OCI-M1 (cell line): ENCODE results near the gene ADSL.
"Not testable (repeated sequence)": the region's sequence is repeated elsewhere in the genome, so short reads cannot be mapped to it uniquely, and the experiment has no call there.

Source experiments
- DNase-seq: peaks from one replicate; lab custom pipeline; 2025; lab: John Stamatoyannopoulos, UW

The ADSL gene

DNA sequence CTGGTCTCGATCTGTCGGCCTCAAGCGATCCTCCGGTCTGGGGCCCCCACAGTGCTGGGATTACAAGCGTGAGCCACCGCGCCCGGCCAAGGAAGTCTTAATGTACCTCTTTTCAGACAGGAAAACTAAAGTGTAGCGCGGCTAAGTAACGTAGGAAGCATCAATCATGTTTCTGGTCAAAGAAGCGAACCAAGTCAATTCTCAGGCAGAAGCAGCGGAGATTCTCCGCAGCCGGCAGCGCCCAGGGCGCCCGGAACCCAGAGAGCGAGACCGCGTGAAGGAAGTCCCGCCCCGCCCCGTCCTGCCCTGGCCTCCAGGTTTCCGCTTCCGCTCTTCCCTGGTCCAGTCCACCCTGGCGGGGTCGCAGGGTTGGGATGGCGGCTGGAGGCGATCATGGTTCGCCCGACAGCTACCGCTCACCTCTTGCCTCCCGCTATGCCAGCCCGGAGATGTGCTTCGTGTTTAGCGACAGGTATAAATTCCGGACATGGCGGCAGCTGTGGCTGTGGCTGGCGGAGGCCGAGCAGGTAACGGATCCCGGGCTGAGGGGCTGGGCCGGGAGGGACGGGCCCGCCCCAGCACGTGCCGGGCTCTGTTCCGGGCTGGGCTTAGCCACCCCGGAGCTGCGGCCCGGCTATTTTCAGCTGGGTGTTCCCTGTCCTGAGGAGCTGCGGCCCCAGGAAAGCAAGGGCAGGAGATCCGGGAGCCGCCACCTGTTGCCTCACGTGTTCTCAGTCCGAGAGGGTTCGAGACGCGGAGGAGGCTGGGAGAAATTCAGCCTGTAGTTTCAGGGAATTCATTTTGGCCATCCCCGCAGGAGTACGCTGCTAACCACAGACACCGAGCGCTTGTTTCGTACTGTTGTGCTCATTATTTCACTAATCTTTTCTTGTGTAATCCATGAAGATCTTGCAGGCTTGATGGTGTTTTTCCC, at the start of gene ADSL:
Gene ADSL, plus strand, starts transcription at position 316 of the 934 bp plus-strand sequence. Its CDS starts 59 bp downstream, at position 375.
- peak; percentile 93 for DNase-seq

DNA sequence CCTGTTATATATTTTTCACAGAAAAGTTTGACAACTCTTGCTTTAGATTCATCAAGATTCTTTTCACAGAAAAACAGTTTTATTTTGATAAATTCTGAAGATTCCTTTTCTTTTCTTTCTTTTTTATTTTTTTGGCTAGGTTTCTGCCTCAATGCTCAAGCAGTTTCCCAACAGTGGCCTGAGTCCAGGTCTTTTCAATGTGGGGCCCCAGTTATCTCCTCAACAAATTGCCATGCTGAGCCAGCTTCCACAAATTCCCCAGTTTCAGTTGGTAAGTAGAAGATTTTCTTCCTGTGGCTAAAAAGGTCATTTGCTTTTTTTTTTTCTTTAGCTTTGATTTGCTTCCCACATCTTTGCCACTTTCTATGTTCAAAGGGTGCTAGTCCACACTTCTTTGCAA, 46.0 kb upstream of the ADSL start:
- DNase-seq, result no peak

DNA sequence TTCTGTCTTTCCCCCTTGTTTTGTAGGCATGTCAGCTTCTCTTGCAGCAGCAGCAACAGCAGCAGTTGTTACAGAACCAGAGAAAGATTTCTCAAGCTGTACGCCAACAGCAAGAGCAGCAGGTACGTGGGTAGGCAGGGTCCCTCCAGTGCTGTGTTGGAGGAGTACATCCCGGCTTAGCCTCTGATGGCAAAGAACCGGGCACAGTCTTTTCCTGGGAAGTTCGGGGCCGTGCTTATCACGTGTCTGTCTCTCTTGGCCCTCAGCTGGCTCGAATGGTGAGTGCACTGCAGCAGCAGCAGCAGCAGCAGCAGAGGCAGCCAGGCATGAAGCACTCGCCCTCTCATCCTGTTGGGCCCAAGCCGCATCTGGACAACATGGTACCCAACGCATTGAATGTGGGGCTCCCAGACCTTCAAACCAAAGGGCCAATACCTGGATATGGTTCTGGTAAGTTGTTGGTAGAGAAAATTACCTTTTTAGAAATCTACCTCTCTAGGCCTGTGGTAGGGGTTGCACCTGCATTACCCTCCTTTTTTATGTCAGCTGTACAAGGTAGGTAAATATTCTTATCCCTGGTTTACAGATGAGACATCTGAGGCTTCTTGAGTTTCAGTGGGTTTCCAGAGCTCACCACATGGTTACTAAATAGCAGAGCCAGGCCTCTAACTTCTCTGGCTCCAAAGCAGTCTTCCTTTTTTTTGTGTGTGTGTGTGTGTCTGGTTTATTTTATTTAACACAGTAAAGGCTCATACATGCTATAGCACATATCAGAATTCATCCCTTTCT, 45.2 kb upstream of the ADSL start:
- DNase-seq, result no peak

DNA sequence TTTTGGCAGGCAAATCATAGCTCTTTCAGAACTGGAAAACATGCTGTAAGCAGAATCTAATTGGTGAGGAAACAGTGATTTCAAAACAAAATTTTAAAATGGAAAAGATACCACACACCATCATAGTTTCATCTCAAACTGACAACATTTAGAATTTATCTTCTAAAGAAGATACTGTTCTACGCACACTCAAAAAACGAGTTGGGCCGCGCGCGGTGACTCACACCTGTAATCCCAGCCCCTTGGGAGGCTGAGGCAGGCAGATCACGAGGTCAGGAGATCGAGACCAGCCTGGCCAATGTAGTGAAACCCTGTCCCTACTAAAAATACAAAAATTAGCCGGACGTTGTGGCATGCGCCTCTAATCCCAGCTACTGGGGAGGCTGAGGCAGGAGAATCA, 44.2 kb upstream of the ADSL start:
- DNase-seq, result no peak

DNA sequence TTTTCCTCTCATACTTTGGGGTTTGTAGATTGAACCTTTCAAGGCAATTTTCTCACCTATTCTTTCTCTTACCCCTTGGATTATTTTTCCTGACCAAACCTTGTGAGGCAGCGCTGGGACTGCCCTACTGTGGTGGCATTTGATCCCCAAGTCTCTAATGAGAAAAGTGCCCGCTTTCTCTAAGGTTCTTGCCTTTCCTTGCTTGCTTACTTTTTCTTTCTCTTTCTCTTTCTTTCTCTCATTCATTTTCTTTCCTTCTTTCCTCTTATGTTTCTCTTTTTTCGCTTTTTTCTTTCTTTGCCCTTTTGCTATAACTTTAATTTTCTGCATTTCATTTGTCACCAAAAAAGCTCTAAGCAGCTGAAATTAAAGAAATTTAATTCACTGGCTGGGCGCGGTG, 40.7 kb upstream of the ADSL start:
- no peak for DNase-seq

DNA sequence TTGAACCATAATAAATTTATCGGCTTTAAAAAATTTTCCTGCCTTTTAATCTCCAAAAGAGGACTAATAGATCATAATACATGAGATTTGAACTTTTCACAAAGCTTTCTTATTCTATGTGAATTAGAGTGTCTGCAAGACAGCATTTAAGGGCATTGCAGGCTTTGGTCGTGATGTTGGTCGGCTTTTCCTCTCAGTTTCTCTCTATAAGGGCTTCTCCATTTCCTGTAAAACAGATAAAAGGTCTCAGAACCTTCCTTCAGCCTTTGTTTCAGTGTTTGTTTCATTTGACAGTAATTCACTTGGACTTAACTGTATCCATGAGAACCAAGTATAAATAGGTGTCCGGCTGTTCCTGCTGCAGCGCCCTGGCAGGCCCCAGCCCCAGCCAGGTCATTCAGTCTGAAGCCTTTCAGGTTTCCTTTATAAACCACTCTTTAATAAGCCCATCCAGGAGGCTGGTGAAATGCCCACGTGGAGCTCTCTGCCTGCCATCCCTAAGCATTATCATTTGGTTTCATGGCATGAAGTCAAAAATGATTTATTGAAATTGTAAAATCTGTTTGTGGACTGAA, 37.2 kb upstream of the ADSL start:
- no peak for DNase-seq

DNA sequence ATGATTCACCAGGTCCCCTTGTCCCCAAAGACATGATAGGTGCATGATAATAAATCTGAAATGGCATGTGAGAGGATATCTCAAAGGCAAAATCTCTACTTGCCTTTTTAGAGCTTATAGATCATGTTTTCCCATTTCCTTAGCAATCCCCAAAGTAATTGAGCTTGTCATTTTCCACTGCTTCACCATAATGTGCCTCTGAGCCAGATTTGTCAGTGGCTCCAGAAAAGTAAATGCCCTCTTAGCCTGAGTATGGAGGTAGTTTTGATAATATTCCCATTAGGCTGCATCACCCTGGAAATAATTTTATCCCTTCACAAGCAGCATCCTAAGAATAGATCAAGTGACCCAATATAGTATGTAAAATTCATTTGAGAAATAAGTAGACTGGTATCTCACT, 36.7 kb upstream of the ADSL start:
- no peak for DNase-seq

DNA sequence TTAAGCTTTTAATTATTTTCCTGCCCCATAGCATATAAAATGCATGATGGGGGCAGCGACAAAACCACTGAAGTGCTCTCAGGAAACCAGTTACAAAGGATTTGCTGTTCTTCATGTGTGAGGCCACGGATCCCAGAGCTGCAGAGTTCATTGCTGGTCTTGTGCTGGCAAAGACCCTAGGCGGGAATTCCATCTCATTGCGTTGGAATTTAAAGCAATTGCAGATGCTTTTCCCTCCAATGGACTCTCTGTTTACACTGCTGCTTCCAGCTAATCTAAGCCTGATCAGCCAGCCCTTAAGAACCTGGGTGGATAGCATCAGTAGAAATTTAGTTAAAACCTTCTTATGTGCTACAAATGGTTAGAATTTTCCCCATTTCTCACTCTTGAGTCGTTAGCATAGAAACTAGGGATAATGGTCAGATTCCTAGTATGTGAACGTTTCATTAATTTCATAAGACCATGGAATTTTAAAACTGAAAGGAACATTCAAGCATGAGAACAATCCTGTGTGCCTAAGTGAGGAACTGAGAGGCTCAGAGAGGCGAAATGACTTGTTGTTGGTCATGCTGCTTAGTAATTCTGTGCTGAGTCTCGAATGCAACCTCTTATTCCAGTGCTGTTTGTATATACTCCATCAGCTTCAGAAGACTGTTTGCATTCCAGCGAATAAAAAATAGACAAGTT, 36.1 kb upstream of the ADSL start:
- no peak for DNase-seq

DNA sequence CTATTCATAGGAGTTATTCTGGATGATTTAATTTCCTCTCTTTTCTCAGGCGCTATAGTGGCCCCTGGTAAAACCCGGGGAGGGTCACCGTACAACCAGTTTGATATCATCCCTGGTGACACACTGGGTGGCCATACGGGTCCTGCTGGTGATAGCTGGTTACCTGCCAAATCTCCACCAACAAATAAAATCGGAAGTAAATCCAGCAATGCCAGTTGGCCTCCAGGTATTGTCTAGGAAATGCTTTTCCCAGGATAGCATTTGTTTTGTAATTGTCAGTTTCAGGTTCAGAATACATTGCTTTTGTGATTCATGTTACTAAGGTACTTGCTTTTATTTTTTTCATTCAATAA, 35.6 kb upstream of the ADSL start:
- DNase-seq, result no peak

DNA sequence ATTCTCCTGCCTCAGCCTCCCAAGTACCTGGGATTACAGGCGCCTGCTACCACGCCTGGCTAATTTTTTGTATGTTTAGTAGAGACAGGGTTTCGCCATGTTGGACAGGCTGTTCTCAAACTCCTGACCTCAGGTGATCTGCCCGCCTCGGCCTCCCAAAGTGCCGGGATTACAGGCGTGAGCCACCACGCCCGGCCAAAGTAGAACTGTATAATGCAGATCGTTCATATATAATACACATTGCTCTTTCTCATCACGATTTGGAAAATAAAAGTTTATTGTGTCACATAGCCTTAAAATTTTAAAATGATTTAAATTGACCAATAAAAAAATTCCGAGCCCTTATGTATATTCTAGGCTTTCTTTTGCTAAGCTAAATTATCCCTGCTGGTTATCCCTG, 34.7 kb upstream of the ADSL start:
- not testable (repeated sequence) for DNase-seq

DNA sequence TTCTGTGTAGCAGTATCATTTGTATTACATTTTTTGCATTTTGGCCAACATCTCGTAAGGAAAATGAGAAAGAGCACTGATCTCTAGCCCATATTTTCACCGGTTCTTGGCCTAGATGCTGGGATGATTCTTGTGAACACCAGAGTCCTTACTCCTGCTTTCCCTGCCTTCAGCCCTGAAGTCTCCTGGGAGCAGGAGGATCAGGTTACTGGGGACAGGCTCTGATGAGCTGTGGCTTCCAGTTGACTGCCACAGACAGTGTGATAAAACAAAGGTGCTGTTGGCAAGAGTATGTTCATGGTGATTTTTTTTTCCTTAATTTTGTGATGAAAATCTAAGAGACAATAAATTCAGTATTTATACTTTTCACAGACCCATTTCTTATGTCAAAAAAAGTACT, 34.2 kb upstream of the ADSL start:
- DNase-seq, result no peak

DNA sequence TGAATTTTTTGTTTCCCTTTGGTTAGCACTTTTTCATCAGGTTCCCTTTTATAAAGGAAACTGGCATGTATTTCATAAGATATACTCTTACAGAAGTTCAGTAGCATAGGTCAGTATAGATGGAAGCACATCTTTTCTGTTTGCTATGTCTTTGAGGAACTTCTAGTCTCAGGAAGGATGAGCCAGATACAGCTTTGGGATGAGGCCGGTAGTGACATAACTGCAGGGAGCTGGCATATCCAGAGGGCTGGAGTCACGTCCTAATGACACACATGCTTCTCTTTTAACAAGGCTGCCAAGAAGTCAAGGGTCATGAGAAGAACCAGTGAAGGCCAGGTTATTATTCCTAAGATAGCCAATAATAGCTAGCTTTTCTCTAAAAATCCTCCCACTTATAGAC, 33.3 kb upstream of the ADSL start:
- no peak for DNase-seq

DNA sequence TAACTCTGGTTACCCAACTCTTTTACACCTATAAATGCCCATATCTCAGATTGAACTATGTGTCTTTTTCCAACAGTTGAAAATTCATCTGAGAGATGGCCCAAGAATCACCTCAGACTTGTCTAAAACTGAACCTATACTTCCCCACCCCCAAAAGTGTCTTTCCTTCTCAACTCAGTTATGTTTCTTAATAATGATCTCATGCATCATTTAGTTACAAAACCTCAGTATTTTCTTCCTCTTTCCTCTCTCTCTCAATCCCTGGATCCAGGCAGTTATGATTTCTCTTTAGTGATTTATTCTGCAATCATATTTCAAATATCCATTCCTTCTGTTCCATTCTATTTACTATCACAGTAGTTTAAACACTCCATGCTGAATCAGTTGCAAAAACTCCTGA, 32.3 kb upstream of the ADSL start:
- no peak for DNase-seq

DNA sequence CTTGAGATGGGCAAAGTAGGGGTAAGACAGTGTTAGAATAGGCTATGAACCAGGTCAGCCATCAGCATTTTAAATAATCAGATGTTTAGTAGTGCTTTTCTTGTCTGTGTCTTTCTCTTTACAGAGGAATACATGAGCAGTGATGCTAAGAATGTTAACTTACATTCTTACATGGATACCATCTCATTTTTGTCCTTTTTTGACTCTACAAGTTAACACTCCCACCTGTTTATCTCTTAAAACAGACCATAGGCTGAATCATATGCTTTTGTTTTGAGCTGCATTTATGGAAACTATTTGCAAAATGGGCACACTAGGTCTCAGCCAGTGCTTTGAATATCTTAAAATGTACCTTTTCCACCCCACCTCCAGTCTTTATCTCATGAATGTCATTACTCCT, 25.6 kb upstream of the ADSL start:
- no peak for DNase-seq

DNA sequence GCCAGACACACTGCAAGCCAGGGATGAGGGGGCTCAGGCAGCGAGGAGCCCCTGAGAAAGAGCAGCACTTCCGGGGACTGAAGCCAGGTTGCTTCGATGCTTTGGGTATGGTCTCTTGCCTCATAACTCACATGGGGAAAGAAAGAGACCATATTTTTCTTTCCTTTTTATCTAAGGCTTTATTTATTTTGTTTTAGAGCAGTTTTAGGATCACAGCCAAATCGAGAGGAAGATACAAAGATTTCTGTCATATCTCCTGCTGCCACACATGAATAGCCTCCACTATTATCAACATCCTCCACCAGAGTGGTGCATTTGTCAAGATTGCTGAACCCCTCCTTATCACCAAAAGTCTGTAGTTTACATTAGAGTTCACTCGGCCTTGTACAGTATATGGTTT, 24.3 kb upstream of the ADSL start:
- DNase-seq, result peak; percentile 84

DNA sequence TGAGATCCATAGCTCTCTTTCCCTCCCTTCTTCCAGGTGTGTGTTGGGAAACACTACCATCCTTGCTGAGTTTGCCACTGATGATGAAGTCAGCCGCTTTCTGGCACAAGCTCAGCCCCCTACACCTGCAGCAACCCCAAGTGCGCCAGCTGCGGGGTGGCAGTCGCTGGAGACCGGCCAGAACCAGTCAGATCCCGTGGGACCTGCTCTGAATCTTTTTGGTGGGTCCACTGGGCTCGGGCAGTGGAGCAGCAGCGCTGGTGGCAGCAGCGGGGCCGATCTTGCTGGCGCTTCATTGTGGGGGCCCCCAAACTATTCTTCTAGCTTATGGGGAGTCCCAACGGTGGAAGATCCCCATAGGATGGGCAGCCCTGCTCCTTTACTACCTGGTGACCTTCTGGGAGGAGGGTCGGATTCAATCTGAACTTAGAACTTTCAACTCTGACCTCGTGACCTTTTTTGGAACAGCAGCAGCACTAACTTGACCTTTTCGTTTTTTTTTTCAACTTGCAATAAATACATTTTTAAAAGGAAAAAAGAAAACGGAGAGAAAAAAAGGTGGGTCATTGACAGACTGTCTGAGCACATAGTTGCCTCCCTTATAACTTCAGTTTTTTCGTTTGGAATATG, 23.4 kb upstream of the ADSL start:
- no peak for DNase-seq

DNA sequence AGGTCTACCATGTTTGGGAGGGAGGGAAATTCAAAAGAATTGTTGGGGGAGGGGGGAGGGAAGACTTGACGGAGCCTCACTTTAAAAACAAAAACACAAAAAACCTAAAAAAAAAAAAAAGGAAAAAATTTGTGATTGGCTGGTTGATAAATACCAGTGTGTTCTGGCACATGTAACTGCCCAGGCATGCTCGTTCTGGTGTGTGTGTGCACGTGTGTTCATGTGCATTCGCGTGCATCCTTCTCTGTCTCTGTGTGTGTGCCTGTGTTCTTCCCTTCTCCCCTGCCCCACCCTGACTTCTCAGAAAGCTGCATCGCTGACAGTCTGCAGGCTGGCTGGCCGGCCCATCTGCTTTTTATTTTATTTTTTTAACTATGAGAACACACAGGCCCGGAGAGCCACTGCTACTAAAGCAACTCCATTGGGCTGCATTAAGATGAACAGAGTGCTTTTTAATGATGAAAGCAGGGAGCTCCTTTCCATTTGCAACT, 22.6 kb upstream of the ADSL start:
- DNase-seq, result no peak

DNA sequence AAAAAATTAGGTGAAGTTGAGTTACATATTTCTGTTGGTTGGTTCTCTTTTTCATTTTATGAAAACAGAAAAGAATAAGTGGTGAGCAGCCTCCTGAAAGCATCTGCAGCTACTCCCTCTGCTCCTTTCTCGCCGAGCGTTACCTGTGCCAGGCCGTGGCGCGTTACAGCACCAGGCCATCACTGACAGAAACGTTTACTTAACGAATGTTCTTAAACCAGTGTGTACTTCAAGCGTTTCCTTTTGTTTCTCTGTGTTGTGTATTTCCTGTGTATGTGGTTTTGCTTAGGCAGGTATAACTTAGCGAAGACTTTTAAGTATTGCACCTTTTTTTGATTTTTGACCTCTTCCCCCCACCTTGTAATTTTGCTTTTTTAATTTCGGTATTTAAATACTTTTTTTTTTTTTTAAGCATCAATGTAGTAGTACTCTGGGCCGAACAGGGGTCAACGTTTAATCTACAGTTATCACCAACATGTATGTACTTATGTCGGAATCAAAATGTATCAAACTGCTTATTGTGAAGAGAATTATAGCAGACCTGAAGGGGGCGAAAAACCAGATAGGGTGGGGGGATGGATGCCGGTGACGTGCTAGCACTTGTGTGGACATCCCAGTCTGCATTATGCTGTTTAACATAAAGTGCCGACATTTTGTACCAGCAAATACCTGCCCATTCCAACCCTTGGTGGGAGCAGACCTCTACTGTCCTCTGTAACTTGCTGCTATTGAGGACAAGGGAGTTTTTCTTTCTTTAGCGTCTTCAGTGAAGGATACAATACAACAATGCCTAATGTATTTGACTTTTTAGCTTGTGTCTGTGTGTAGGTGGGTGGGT, 21.6 kb upstream of the ADSL start:
- no peak for DNase-seq

DNA sequence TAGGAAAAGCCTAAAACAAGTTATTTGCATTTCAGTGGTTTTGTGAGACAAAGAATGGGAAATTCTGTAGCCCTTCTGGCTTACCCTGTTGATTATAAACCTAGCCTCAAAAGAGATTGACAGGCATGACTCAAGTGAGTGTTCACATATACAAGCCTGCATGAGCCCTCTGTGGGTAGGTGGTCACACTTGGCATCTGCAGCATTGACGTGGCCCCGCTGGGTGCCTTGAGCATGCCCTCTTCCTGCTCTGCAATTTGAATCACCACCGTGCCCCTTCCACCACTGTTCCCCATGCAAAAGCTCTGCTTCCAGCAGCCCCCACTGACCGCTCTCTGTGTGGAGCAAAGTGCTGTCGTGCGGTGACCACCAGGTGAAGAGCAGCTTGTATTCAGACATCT, 21.0 kb upstream of the ADSL start:
- no peak for DNase-seq

DNA sequence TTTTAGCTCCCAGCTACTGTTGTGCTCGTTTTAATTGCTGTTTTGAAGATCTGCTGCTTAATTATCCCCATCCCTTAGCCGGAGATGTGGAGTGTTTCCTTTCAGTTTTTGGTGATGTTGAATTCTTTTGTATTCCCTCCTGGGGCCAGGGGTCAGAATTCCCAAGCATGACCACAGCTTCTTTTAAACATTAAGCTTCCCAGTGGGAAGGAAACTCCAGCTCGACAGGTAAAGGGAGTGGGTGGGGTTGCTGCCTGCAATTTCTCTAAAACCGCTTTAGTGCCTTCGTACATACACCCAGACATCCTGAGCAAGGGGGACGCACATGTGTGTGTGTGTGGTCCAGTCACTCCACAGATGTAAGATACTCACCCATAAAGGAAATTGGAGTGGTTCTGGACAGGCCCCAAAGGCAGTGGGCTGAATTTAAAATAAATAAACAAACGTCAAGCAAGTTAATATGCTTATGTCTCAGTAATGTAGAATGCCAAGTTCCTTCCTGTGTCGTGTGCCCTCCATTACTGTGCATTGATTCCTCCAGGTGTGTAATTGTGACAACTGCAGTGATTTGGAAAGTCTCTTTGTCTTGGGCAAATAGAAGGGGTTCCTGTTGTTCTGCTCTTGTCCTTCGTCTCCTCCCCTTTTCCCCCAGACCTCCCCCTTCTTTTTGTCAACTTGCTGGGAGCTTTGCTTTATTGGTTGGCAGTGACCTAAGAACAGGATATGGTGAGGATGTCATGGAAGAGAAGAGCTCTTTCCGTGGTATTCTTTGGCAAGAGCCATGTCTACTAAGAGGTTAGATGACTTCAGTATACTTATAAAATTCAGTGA, 19.2 kb upstream of the ADSL start:
- no peak for DNase-seq
